ENCODE measurements around the gene PALLD. TPM values are rescaled to one million over a fixed set of nuclear protein-coding genes. Genes with fewer than 3 reads are reported as not detected.

The PALLD gene
- total and polyA plus RNA-seq, 2 experiments from 2014 or later = 17.9 to 30.5 TPM

GRCh38 chr4:168871632-168872031 lies 374.8 kb downstream of the PALLD start:
- Histone ChIP-seq H4K20me1 (ENCODE audit: insufficient read depth) (no peaks in the 10 kb centered on the region), H3K4me2 (ENCODE audit: unreplicated experiment) (no peak overlapping the region), H3F3A (ENCODE audit: insufficient read depth) (peaks cover 40% of the 10 kb centered on the region), H3K27me3 (replicated peaks; ENCODE audit: insufficient read depth) (no peaks in the 10 kb centered on the region), H3K36me3 (ENCODE audit: low read depth) (no peaks in the 10 kb centered on the region), H2AFZ (no peak overlapping the region), H3K4me3 (peak overlapping the region; percentile 40), H3K27ac (no peak overlapping the region), H3K79me2 (ENCODE audit: insufficient read depth) (no peaks in the 10 kb centered on the region), H3K9me2 (ENCODE audit: insufficient read depth) (no peaks in the 10 kb centered on the region), H3K9ac (peak overlapping the region; percentile 10; the same call in 1 of the 2 replicates), H3K9me3 (ENCODE audit: low read depth) (no peaks in the 10 kb centered on the region), H3K4me1 (ENCODE audit: insufficient read depth) (peaks cover 41% of the 10 kb centered on the region)
- WGBS, 2 experiments (ENCODE audit: low coverage in 1 of 2, low lambda C conversion rate in 2 of 2, missing lambda C conversion rate in 2 of 2) = 19 to 21% methylated on average over 4 of the region's 4 CpGs
- in situ Hi-C loops (cut with MboI) = no loop called here
- TF ChIP-seq EZH2phosphoT487 (IDR thresholded peaks at IDR 0.05; ENCODE audit: insufficient read depth, low read depth) (no peak), EZH2 (IDR thresholded peaks at IDR 0.05; ENCODE audit: insufficient read depth, poor library complexity, severe bottlenecking) (no peak)
- DNase-seq = peak; percentile 41

- no peak overlapping the region for H3K4me3 ChIP-seq
- no peaks in the 10 kb centered on the region for H3K36me3 ChIP-seq (ENCODE audit: low read depth)
- peaks cover 30% of the 10 kb centered on the region for H3K4me1 ChIP-seq (ENCODE audit: insufficient read depth)
- no peaks in the 10 kb centered on the region; the same call in 1 of the 2 replicates for H3K79me2 ChIP-seq (ENCODE audit: insufficient read depth)
- no peak for TF ChIP-seq EZH2phosphoT487 (IDR thresholded peaks at IDR 0.05; ENCODE audit: insufficient read depth, low read depth)
- no peak for TF ChIP-seq EZH2 (IDR thresholded peaks at IDR 0.05; ENCODE audit: insufficient read depth, poor library complexity, severe bottlenecking)
- H2AFZ ChIP-seq = no peak overlapping the region
- no peaks in the 10 kb centered on the region for H3K9me2 ChIP-seq (ENCODE audit: insufficient read depth)
- H4K20me1 ChIP-seq (ENCODE audit: insufficient read depth) = no peaks in the 10 kb centered on the region
- WGBS, 2 experiments (ENCODE audit: low coverage in 1 of 2, low lambda C conversion rate in 2 of 2, missing lambda C conversion rate in 2 of 2) = 88 to 92% methylated on average over 2 of the region's 2 CpGs
- DNase-seq = no peak
- in situ Hi-C loops (cut with MboI) = no loop called here
- H3K9ac ChIP-seq = no peak overlapping the region
- H3K9me3 ChIP-seq (ENCODE audit: low read depth) = no peaks in the 10 kb centered on the region
- H3K27ac ChIP-seq = no peak overlapping the region
- peaks cover 29% of the 10 kb centered on the region for H3F3A ChIP-seq (ENCODE audit: insufficient read depth)
- H3K4me2 ChIP-seq (ENCODE audit: unreplicated experiment) = no peak overlapping the region
- H3K27me3 ChIP-seq (replicated peaks; ENCODE audit: insufficient read depth) = no peaks in the 10 kb centered on the region
Observed at GRCh38 chr4:168874083-168874482, 377.2 kb downstream of the PALLD start.

- in situ Hi-C loops (cut with MboI) = no loop called here
- Histone ChIP-seq H2AFZ (no peak overlapping the region), H3K4me3 (no peak overlapping the region), H3K9me2 (ENCODE audit: insufficient read depth) (no peaks in the 10 kb centered on the region), H3K4me2 (ENCODE audit: unreplicated experiment) (no peak overlapping the region), H3K9me3 (ENCODE audit: low read depth) (no peaks in the 10 kb centered on the region), H3K79me2 (ENCODE audit: insufficient read depth) (no peaks in the 10 kb centered on the region; the same call in 1 of the 2 replicates), H3K27ac (no peak overlapping the region), H4K20me1 (ENCODE audit: insufficient read depth) (no peaks in the 10 kb centered on the region), H3F3A (ENCODE audit: insufficient read depth) (peaks cover 45% of the 10 kb centered on the region), H3K27me3 (replicated peaks; ENCODE audit: insufficient read depth) (no peaks in the 10 kb centered on the region), H3K4me1 (ENCODE audit: insufficient read depth) (peaks cover 44% of the 10 kb centered on the region), H3K36me3 (ENCODE audit: low read depth) (no peaks in the 10 kb centered on the region), H3K9ac (no peak overlapping the region)
- DNase-seq = no peak
- no peak for TF ChIP-seq EZH2phosphoT487 (IDR thresholded peaks at IDR 0.05; ENCODE audit: insufficient read depth, low read depth)
- TF ChIP-seq EZH2 (IDR thresholded peaks at IDR 0.05; ENCODE audit: insufficient read depth, poor library complexity, severe bottlenecking) = no peak
- WGBS, 2 experiments (ENCODE audit: low coverage in 1 of 2, low lambda C conversion rate in 2 of 2, missing lambda C conversion rate in 2 of 2) = 45 to 78% methylated on average over 1 of the region's 1 CpG
Observed at GRCh38 chr4:168876106-168876505, 379.3 kb downstream of the PALLD start.

- Histone ChIP-seq H3K4me2 (ENCODE audit: unreplicated experiment) (peak overlapping the region; percentile 79), H3K79me2 (ENCODE audit: insufficient read depth) (no peaks in the 10 kb centered on the region; the same call in 1 of the 2 replicates), H3K4me3 (peak overlapping the region; percentile 70), H3K36me3 (ENCODE audit: low read depth) (peaks cover 10% of the 10 kb centered on the region), H3K27me3 (replicated peaks; ENCODE audit: insufficient read depth) (no peaks in the 10 kb centered on the region), H3F3A (ENCODE audit: insufficient read depth) (peaks cover 41% of the 10 kb centered on the region), H3K4me1 (ENCODE audit: insufficient read depth) (peaks cover 34% of the 10 kb centered on the region), H3K27ac (peak overlapping the region; percentile 46), H2AFZ (peak overlapping the region; percentile 86), H3K9me2 (ENCODE audit: insufficient read depth) (no peaks in the 10 kb centered on the region), H3K9ac (peak overlapping the region; percentile 82), H3K9me3 (ENCODE audit: low read depth) (no peaks in the 10 kb centered on the region), H4K20me1 (ENCODE audit: insufficient read depth) (no peaks in the 10 kb centered on the region)
- no peak for TF ChIP-seq EZH2 (IDR thresholded peaks at IDR 0.05; ENCODE audit: insufficient read depth, poor library complexity, severe bottlenecking)
- TF ChIP-seq EZH2phosphoT487 (IDR thresholded peaks at IDR 0.05; ENCODE audit: insufficient read depth, low read depth) = no peak
- in situ Hi-C loops (cut with MboI) = no loop called here
- peak; percentile 87 for DNase-seq
- WGBS, 2 experiments (ENCODE audit: low coverage in 1 of 2, low lambda C conversion rate in 2 of 2, missing lambda C conversion rate in 2 of 2) = 2 to 4% methylated on average over 57 to 102 of the region's 108 CpGs
Observed at GRCh38 chr4:168877511-168878491, 380.9 kb downstream of the PALLD start.

Data from GM23248 (cell line).